Dendritic cell treated with granulocyte-macrophage colony-stimulating factor and Interleukin-4, amounts not matched to agents 40 ng/mL and 50 ng/mL, for 4 days (primary cell): ENCODE data around the gene NINJ2.
"Not testable (repeated sequence)": the region's sequence is repeated elsewhere in the genome, so short reads cannot be mapped to it uniquely, and the experiment has no call there.

Experiments
- H3K27ac Mint-ChIP-seq: one replicate; pipeline ENCODE4 v1.8.0; 2022; ENCODE audit warnings: mild to moderate bottlenecking, mixed read lengths
- H3K27me3 Mint-ChIP-seq: one replicate; pipeline ENCODE4 v1.8.0; 2022; ENCODE audit warnings: mild to moderate bottlenecking, mixed read lengths
- H3K36me3 Mint-ChIP-seq: one replicate; pipeline ENCODE4 v1.8.0; 2022; ENCODE audit warnings: low read depth, mixed read lengths
- H3K4me1 Mint-ChIP-seq: one replicate; pipeline ENCODE4 v1.8.0; 2022; ENCODE audit warnings: low read depth, mixed read lengths
- H3K4me3 Mint-ChIP-seq: one replicate; pipeline ENCODE4 v1.8.0; 2022; ENCODE audit warnings: mild to moderate bottlenecking, moderate library complexity, mixed read lengths
- H3K9me3 Mint-ChIP-seq: one replicate; pipeline ENCODE4 v1.8.0; 2022; ENCODE audit warnings: mixed read lengths
- intact Hi-C: fragments of 100-400 bp; cut with micrococcal nuclease; formaldehyde crosslinking; loops from one replicate; pipeline ENCODE4 v1.15.0; 2022

NINJ2 gene, protein sequence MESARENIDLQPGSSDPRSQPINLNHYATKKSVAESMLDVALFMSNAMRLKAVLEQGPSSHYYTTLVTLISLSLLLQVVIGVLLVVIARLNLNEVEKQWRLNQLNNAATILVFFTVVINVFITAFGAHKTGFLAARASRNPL

DNA sequence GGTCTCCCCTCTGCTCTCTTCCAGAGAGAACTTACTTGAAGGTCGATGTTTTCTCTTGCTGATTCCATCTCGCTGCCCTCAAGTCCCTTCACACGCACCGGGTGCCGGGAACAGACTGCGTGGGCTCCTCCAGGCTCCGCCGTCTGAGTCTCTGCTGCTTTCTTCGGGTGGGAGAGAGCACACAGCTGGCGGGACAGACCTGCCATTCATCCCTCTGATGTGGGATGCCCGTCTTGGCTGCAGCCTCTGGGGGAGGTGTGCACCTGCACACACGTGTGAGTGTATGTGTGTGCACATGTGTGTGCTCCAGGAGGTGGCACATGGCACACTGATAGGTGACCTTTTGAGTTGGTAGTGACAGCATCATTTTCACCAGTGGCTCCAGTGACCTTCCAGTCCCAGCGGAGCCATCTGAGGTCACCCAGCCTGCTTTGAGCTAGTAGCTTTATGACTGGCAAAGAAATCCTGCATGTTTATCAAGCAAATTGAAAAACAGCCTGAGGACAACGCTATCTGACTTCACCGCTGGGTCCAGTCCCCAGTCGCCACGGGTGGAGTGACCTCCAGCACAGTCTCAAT is at the start of gene NINJ2:
TSS of gene NINJ2 (minus strand) at position 153 of the 579 bp plus-strand sequence. CDS start at position 68, 85 bp downstream.
- intact Hi-C loops: loop anchor here (10.0 kb wide), 1 partner anchor 61 kb away; no protein-coding TSS in a partner anchor
- Mint-ChIP-seq H3K27ac (peak within 1 kb of the TSS; percentile 63), H3K4me1 (peaks cover 36% of the 10 kb centered on the region)

DNA sequence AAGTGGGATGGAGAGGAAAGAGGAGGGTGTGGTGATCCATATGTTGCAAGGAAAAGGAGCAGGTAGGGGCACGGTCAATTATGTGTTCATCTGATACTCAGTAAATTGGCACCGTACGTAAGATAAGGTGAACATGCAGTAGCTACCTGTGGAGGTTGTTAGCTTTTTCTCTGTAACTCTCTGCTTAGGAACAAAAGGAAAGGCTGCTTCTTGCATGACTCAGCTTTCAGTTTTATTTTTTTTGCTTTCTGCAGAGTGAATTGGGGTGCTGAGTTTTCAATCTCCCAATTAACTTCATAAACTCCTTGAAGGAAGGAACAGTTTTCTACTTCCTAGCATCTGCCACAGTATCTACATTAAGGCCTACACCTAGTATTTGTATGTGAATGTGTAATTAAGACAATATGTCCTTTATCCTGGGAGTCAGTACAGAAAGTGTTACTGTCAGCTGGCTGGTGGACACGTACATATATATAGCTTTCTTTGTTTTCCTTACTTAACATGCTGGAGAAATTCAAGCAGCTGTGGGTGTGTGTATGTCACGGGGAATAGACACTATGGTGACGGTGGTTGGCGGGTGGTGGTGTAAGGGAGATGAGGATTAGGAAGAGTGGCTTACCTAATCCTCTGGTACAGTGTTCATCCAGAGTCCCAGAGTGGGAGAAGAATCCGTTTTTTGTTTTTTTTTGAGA is 49.1 kb upstream of the NINJ2 start:
- Mint-ChIP-seq H3K36me3 (no peaks in the 10 kb centered on the region), H3K4me1 (peaks cover 5% of the 10 kb centered on the region), H3K4me3 (no peak overlapping the region), H3K9me3 (no peaks in the 10 kb centered on the region), H3K27ac (no peak overlapping the region), H3K27me3 (peaks cover 5% of the 10 kb centered on the region)
- intact Hi-C loops: no loop called here

More for the DNA sequence above, at the start of gene NINJ2:
- H3K36me3 Mint-ChIP-seq: no peaks in the 10 kb centered on the region
- no peaks in the 10 kb centered on the region for H3K27me3 Mint-ChIP-seq
- H3K9me3 Mint-ChIP-seq: no peaks in the 10 kb centered on the region
- no peak within 1 kb of the TSS for H3K4me3 Mint-ChIP-seq

DNA sequence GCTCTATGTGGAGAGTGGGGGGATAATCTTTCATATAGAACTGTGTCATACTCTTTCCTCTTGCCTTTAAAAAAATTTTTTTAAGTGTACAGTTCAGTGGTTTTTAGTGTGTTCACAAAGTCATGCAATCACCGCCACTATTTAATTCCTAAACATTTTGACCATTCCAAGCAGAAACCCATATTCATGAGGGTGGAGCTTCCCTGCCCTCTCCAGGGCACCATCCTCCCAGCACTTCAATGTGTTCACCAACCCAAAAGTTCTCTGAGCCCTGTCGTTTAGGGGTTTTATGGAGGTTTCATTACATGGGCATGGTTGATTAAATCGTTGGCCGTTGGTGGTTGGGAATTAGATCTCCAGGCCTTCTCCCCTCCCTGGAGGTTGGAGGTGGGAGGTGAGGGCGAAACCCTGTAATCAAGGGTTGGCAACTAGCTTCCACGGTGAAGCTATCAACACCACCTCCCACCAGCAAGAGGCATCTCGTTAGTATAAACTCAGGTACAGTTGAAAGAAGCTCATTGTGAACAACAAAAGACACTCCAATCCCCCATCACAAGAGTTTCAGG is 46.3 kb upstream of the NINJ2 start:
- no peaks in the 10 kb centered on the region for H3K36me3 Mint-ChIP-seq
- no peak overlapping the region for H3K4me3 Mint-ChIP-seq
- H3K27me3 Mint-ChIP-seq: peaks cover 2% of the 10 kb centered on the region
- peaks cover 5% of the 10 kb centered on the region for H3K4me1 Mint-ChIP-seq
- no peak overlapping the region for H3K27ac Mint-ChIP-seq
- no peaks in the 10 kb centered on the region for H3K9me3 Mint-ChIP-seq
- intact Hi-C loops: loop anchor here (10.0 kb wide), 1 partner anchor 55 kb away; no protein-coding TSS in a partner anchor

DNA sequence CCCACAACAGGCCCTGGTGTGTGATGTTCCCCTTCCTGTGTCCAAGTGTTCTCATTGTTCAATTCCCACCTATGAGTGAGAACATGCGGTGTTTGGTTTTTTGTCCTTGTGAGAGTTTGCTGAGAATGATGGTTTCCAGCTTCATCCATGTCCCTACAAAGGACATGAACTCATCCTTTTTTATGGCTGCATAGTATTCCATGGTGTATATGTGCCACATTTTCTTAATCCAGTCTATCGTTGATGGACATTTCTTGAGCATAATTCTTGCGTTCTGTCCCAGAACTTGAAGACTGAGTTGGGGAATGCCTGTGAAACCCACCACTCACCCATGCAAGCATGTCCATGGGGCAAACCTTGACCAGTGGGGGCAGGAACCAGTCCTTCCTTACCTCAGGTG is 44.8 kb upstream of the NINJ2 start:
- not testable (repeated sequence) for H3K27ac Mint-ChIP-seq, H3K4me3 Mint-ChIP-seq, H3K36me3 Mint-ChIP-seq, H3K27me3 Mint-ChIP-seq, H3K9me3 Mint-ChIP-seq
- peaks cover 14% of the 10 kb centered on the region for H3K4me1 Mint-ChIP-seq
- intact Hi-C loops: loop anchor here (10.0 kb wide), 1 partner anchor 53 kb away; no protein-coding TSS in a partner anchor

DNA sequence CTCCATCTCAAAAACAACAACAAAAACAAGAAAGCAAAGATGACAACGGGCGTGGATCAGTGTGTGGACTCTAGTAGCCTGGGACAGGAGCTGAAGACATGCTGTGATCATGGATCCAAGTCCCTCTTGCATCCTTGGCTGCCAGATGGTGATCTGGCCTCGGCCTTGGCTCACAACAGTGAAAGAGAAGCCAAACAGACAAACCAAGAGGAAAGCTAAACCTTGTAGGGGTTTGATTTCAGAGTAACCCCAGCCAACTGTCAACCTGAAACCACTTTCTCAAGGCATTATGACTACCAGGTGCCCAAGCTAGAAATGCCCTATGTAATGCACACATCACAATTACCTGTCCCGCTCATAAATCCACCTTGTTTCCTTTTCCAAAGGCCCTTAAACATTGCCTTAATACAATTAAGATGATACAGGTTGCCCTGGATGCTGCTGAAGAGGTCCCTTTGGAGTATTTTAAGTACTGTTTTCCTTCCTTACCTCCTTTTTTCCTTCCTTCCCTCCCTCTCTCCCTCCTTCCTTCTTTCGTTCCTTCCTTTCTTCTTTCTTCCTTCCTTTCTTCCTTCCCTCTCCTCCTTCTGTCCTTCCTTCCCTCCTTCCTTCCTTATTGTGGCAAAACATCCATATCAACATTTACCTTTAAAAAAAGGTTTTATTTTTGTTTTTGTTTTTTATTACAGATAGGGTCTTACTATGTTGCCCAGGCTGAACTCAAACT is 41.4 kb upstream of the NINJ2 start:
- Mint-ChIP-seq H3K4me1 (peaks cover 16% of the 10 kb centered on the region), H3K27ac (no peak overlapping the region), H3K27me3 (peaks cover 2% of the 10 kb centered on the region), H3K36me3 (no peaks in the 10 kb centered on the region), H3K9me3 (peaks cover 9% of the 10 kb centered on the region), H3K4me3 (no peak overlapping the region)
- intact Hi-C loops: loop anchor here (10.0 kb wide), 1 partner anchor 50 kb away; no protein-coding TSS in a partner anchor

- no peak overlapping the region for H3K27ac Mint-ChIP-seq
- H3K9me3 Mint-ChIP-seq: peaks cover 9% of the 10 kb centered on the region
- H3K27me3 Mint-ChIP-seq: peaks cover 1% of the 10 kb centered on the region
- H3K36me3 Mint-ChIP-seq: no peaks in the 10 kb centered on the region
- intact Hi-C loops: loop anchor here (10.0 kb wide), 1 partner anchor 47 kb away; no protein-coding TSS in a partner anchor
- no peak overlapping the region for H3K4me3 Mint-ChIP-seq
- peaks cover 26% of the 10 kb centered on the region for H3K4me1 Mint-ChIP-seq
Measured at GRCh38 chr12:701896-702539, 38.8 kb upstream of the NINJ2 start.

GRCh38 chr12:700016-700415 is 36.8 kb upstream of the NINJ2 start:
- Mint-ChIP-seq H3K9me3 (peaks cover 9% of the 10 kb centered on the region), H3K4me1 (peaks cover 30% of the 10 kb centered on the region), H3K27me3 (peaks cover 1% of the 10 kb centered on the region), H3K36me3 (no peaks in the 10 kb centered on the region), H3K27ac (no peak overlapping the region), H3K4me3 (no peak overlapping the region)
- intact Hi-C loops: loop anchor here (10.0 kb wide), 1 partner anchor 45 kb away; no protein-coding TSS in a partner anchor

DNA sequence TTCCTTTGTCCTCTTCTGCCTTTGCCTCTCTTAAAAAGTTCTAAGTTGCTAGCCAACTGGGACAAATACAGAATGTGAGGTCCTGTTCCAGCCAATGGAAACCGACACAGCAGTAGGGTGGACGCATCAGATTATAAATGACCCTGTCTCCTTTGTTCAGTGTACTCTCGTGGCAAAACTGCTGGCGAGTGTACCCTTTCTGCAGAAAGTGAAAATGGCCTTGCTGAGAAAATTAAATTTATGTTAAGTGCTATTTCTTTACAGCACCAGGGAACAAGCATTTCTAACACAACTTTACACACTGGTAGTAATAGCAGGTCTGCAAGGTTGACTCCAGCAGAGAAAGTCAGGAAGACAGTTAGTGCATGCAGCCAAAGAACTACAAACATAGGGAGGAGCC is 35.0 kb upstream of the NINJ2 start:
- H3K27ac Mint-ChIP-seq, H3K36me3 Mint-ChIP-seq, intact Hi-C loops: not testable (repeated sequence)

DNA sequence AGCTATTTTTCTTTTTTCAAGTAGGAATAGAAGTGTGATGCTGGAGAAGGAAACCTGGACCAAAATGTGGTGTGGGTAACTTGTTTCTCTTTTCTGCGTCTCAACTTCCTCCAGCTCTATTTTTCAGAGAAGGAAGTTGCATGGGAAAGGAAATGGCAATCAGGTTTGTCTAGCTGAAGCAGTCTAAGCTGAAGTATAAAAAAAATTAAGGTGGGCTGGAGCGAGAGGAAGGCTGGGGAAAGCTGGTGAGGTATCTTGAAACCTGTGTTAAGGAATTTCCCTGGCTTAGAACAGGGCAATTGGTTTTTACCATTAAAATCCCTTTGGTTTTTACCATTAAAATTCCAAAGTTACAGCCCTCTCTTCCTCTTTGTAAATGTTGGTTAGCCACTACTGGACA is 34.2 kb upstream of the NINJ2 start:
- no peak overlapping the region for H3K27ac Mint-ChIP-seq
- intact Hi-C loops: no loop called here
- no peak overlapping the region for H3K4me3 Mint-ChIP-seq
- no peaks in the 10 kb centered on the region for H3K27me3 Mint-ChIP-seq
- no peaks in the 10 kb centered on the region for H3K9me3 Mint-ChIP-seq
- peaks cover 23% of the 10 kb centered on the region for H3K4me1 Mint-ChIP-seq
- no peaks in the 10 kb centered on the region for H3K36me3 Mint-ChIP-seq

More for the DNA sequence above, 35.0 kb upstream of the NINJ2 start:
- not testable (repeated sequence) for H3K4me3 Mint-ChIP-seq, H3K9me3 Mint-ChIP-seq, H3K27me3 Mint-ChIP-seq
- peaks cover 28% of the 10 kb centered on the region for H3K4me1 Mint-ChIP-seq

GRCh38 chr12:694734-695503 is 31.7 kb upstream of the NINJ2 start:
- Mint-ChIP-seq H3K27ac (no peak overlapping the region), H3K9me3 (no peaks in the 10 kb centered on the region), H3K4me1 (peaks cover 22% of the 10 kb centered on the region), H3K36me3 (no peaks in the 10 kb centered on the region), H3K27me3 (no peaks in the 10 kb centered on the region), H3K4me3 (no peak overlapping the region)
- intact Hi-C loops: no loop called here

GRCh38 chr12:693934-694533 is 30.8 kb upstream of the NINJ2 start:
- Mint-ChIP-seq H3K27ac (no peak overlapping the region), H3K36me3 (no peaks in the 10 kb centered on the region), H3K4me1 (peaks cover 16% of the 10 kb centered on the region), H3K27me3 (no peaks in the 10 kb centered on the region), H3K4me3 (no peak overlapping the region), H3K9me3 (no peaks in the 10 kb centered on the region)
- intact Hi-C loops: no loop called here

DNA sequence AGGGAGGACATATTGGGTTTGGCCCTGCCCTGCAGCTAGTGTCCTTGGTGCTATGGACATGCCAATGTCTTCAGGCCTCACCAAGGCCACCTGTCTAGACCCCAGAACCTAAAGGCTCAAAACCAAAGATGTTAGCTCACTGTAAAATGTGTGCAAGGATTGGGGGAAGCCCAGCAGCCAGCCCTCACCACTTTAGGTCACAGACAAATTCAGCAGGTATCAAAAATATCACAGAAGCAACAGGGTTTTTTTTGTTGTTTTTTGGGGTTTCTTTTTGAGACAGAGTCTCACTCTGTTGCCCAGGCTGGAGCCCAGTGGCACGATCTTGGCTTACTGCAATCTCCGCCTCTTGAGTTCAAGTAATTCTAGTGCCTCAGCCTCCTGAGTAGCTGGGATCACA is 29.0 kb upstream of the NINJ2 start:
- Mint-ChIP-seq H3K4me1 (peaks cover 12% of the 10 kb centered on the region), H3K36me3 (no peaks in the 10 kb centered on the region), H3K27ac (no peak overlapping the region), H3K27me3 (no peaks in the 10 kb centered on the region), H3K9me3 (no peaks in the 10 kb centered on the region), H3K4me3 (no peak overlapping the region)
- intact Hi-C loops: no loop called here
